Stimulated activated CD4-positive, alpha-beta T cell treated with anti-CD3 and anti-CD28 coated beads, TNF-alpha, amount 100 ng/mL, for 4 hours (primary cell): Measurements from ENCODE around the gene CTU2.

Experiments
- DNase-seq, 3 experiments: peaks; one replicate each; pipeline ENCODE4 v3.0.0-alpha.2; 2020; ENCODE audit warnings: low read depth in 3 of 3

CTU2 gene

GRCh38 chr16:88730632-88731607 lies 24.6 kb downstream of the CTU2 start:
- no peak for DNase-seq

- DNase-seq: no peak
Observed at GRCh38 chr16:88731699-88732098, 25.4 kb downstream of the CTU2 start.

GRCh38 chr16:88732172-88732960 lies 26.1 kb downstream of the CTU2 start:
- DNase-seq: no peak

- no peak for DNase-seq
Observed at GRCh38 chr16:88732961-88733294, 26.6 kb downstream of the CTU2 start.

- DNase-seq: no peak
Observed at GRCh38 chr16:88733630-88734360, 27.5 kb downstream of the CTU2 start.

GRCh38 chr16:88734361-88734728 lies 28.0 kb downstream of the CTU2 start:
- DNase-seq: no peak

GRCh38 chr16:88735121-88735520 lies 28.8 kb downstream of the CTU2 start:
- no peak for DNase-seq

- no peak for DNase-seq
Observed at GRCh38 chr16:88735616-88736015, 29.3 kb downstream of the CTU2 start.

- no peak for DNase-seq
Observed at GRCh38 chr16:88736088-88736487, 29.8 kb downstream of the CTU2 start.

- DNase-seq: no peak
Observed at GRCh38 chr16:88736496-88736895, 30.2 kb downstream of the CTU2 start.

GRCh38 chr16:88737298-88738150 lies 31.2 kb downstream of the CTU2 start:
- DNase-seq: peak; percentile 32 to 48 (median 37)

- DNase-seq: no peak
Observed at GRCh38 chr16:88738151-88739084, 32.1 kb downstream of the CTU2 start.

- no peak for DNase-seq
Observed at GRCh38 chr16:88739139-88739976, 33.1 kb downstream of the CTU2 start.

GRCh38 chr16:88739977-88740726 lies 33.8 kb downstream of the CTU2 start:
- no peak for DNase-seq

GRCh38 chr16:88740727-88741055 lies 34.4 kb downstream of the CTU2 start:
- no peak for DNase-seq

GRCh38 chr16:88741368-88741767 lies 35.1 kb downstream of the CTU2 start:
- no peak for DNase-seq

- DNase-seq: no peak
Observed at GRCh38 chr16:88742896-88743605, 36.7 kb downstream of the CTU2 start.
